ENCODE results near the gene PLAA. TPM values are rescaled to one million over a fixed set of nuclear protein-coding genes. Genes with fewer than 3 reads are reported as not detected.

Gene PLAA
- total RNA-seq, 1 donor: 35.2 TPM

GRCh38 chr9:26950521-26950920, 3.5 kb upstream of the PLAA start:
- no peak overlapping the region for H3K4me3 ChIP-seq (ENCODE audit: low read depth, low read length)
- no peak for DNase-seq (ENCODE audit: low read depth)
- TF ChIP-seq CTCF (IDR thresholded peaks at IDR 0.05; ENCODE audit: insufficient read depth, low read length): no peak

- TF ChIP-seq CTCF (IDR thresholded peaks at IDR 0.05; ENCODE audit: insufficient read depth, low read length): no peak
- no peak for DNase-seq (ENCODE audit: low read depth)
- H3K4me3 ChIP-seq (ENCODE audit: low read depth, low read length): no peak overlapping the region
Observed at GRCh38 chr9:26949637-26950069, 2.6 kb upstream of the PLAA start.

GRCh38 chr9:26947736-26948135, 694 bp upstream of the PLAA start:
- no peak for DNase-seq (ENCODE audit: low read depth)
- H3K4me3 ChIP-seq (ENCODE audit: low read depth, low read length): peak overlapping the region; percentile 91
- no peak for TF ChIP-seq CTCF (IDR thresholded peaks at IDR 0.05; ENCODE audit: insufficient read depth, low read length)

GRCh38 chr9:26945591-26945990, 1.5 kb downstream of the PLAA start:
- DNase-seq (ENCODE audit: low read depth): no peak
- no peak for TF ChIP-seq CTCF (IDR thresholded peaks at IDR 0.05; ENCODE audit: insufficient read depth, low read length)
- peak overlapping the region; percentile 91 for H3K4me3 ChIP-seq (ENCODE audit: low read depth, low read length)

GRCh38 chr9:26940779-26941178, 6.3 kb downstream of the PLAA start:
- H3K4me3 ChIP-seq (ENCODE audit: low read depth, low read length): no peak overlapping the region
- no peak for DNase-seq (ENCODE audit: low read depth)
- no peak for TF ChIP-seq CTCF (IDR thresholded peaks at IDR 0.05; ENCODE audit: insufficient read depth, low read length)

GRCh38 chr9:26939955-26940711, 6.9 kb downstream of the PLAA start:
- no peak for TF ChIP-seq CTCF (IDR thresholded peaks at IDR 0.05; ENCODE audit: insufficient read depth, low read length)

More at GRCh38 chr9:26939955-26940711, 6.9 kb downstream of the PLAA start:
- H3K4me3 ChIP-seq (ENCODE audit: low read depth, low read length): no peak overlapping the region
- DNase-seq (ENCODE audit: low read depth): peak; percentile 21
